Measurements from ENCODE around the gene SPTAN1. TPM values are rescaled to one million over a fixed set of nuclear protein-coding genes. Genes with fewer than 3 reads are reported as not detected.
A peak's percentile ranks its signal among the peaks of the same experiment; 100 is the strongest.
"Not testable (repeated sequence)": the region's sequence is repeated elsewhere in the genome, so short reads cannot be mapped to it uniquely, and the experiment has no call there.

The SPTAN1 gene
- polyA plus RNA-seq (2012; ENCODE audit: insufficient read depth, insufficient read length), result 191 TPM

DNA sequence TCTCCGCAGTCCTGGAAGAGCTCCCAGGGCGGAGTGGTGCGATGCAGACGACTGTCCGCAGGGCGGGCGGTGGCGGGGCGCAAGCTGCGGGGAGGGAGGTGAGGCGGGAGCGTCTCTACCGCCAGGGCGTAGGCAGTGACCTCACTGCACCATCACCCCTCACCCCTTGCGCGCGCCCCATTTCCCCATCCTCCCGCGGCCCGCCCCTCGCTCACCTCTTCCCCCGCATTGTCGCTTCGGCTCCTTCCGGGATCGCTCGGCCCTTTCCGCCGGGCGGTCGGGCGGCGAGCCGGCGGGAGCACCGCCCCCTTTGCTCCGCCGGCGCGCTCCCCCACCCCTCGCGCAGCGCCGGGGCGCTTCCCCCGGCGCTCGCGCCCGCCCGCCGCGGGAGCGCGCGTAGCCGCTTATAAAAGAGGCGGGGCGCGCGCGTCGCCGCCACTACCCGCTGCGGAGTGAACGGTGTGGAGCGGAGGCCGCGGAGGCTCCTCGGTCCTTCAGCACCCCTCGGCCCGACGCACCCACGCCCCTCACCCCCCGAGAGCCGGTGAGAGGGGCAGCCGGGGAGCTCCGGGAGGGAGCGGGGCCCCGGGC lies at the start of gene SPTAN1:
TSS of gene SPTAN1 (plus strand) at position 435 of the 591 bp plus-strand sequence. CDS start 14,154 bp downstream, outside the sequence.
- DNase-seq (ENCODE audit: low read depth, low spot score), result peak; percentile 85
- H3K4me3 ChIP-seq (ENCODE audit: low read length), result peak within 1 kb of the TSS; percentile 81

GRCh38 chr9:128503415-128503825 lies 49.0 kb upstream of the SPTAN1 start:
- not testable (repeated sequence) for H3K4me3 ChIP-seq (ENCODE audit: low read length); DNase-seq (ENCODE audit: low read depth, low spot score)

DNA sequence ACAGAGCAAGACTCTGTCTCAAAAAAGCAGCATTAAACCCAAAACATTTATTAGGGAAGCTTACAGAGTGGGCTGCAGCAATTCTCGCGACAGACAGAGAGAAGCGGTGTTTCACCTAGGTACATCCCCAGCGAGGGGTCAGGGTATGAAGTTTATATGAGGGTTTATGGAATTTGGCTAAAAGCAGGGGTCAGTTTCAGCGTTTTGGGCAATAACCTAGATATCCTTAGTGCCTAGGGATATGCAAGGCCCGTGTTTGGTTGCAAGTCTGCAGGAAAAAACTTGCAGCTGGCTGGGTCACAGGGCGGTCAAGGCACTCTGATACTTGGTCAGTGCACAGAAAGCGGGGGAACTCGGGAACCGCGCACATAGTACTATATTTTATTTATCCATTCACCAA lies 48.5 kb upstream of the SPTAN1 start:
- no peak for DNase-seq (ENCODE audit: low read depth, low spot score)
- peak overlapping the region; percentile 99 for H3K4me3 ChIP-seq (ENCODE audit: low read length)

DNA sequence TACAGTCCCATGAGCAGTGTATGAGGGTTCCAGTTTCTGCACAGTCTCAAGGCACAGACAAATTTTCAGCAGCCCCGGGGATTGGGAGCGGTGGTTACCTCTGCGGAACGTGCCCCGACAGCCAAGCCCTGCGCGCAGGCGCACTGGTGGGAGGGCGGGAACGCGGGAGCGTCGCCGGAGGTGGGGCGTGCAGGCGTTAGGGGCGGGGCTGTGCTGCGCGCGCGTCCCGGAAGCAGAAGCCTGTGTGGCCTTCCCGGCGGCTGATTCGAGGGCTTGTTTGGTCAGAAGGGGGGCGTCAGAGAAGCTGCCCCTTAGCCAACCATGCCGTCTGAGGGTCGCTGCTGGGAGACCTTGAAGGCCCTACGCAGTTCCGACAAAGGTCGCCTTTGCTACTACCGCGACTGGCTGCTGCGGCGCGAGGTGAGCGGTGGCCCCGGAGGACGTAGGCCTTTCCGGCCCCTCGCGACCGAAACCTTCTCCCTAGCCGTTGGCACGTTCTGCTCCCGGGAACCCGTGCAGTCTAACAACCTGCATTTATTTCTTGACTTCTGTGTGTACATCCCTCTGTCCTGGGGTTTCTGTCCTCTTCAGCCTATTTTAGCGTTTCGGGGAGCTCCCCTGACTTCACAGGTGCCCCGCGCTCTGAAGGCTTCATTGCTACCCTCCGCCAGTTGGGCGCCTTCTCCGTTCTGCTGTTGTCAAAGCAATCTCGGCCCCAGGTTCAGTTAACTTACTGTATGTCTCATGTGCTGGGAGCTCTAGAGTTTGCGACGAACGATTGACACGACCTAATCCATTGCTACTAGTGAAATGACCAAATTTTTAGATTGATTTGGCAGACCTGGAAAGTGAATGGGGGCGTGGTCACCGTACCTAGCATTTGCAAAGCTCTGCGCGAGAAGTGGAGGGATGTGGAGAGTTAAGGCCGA lies 47.6 kb upstream of the SPTAN1 start, which contains the start of gene GLE1:
TSS of gene GLE1 (plus strand) at position 235 of the 929 bp plus-strand sequence. CDS start at position 322, 87 bp downstream.
- DNase-seq (ENCODE audit: low read depth, low spot score), result peak; percentile 86
- peak within 1 kb of the TSS; percentile 99 for H3K4me3 ChIP-seq (ENCODE audit: low read length)

DNA sequence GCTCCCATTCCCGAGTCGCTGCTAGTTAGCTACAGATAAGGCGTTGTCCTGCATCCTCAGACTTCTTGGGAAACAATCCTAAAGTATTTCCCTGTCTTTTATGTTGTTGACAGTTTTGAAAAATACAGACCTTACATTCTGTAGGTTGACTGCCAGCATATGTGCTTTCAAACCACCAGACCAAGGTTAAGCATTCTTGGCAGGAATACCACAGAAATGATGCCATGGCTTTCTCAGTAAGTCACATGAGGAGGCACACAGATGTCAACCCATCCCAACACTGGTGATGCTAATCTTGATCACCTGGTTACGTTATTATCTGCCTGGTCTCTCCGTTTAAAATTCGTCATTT lies 47.0 kb upstream of the SPTAN1 start:
- DNase-seq (ENCODE audit: low read depth, low spot score), result no peak
- H3K4me3 ChIP-seq (ENCODE audit: low read length), result peak overlapping the region; percentile 99

- not testable (repeated sequence) for DNase-seq (ENCODE audit: low read depth, low spot score); H3K4me3 ChIP-seq (ENCODE audit: low read length)
Observed at GRCh38 chr9:128505906-128506305, 46.5 kb upstream of the SPTAN1 start.

DNA sequence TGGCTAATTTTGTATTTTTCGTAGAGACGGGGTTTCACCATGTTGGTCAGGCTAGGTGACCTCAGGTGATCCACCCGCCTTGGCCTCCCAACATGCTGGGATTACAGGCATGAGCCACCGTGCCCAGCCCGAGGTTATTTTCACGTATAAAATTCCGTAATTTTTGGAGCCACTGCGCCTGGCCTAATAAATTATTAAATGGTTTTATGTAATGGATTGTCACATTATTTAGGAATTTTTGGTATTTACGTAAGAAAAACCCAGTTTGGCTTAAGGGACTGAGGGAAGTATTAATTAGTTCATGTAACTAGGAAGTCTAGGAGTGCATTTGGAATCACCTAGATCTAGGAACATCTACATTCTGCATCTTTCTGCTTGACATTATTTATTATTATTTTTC lies 39.6 kb upstream of the SPTAN1 start:
- no peak overlapping the region for H3K4me3 ChIP-seq (ENCODE audit: low read length)
- DNase-seq (ENCODE audit: low read depth, low spot score), result no peak

- H3K4me3 ChIP-seq (ENCODE audit: low read length), result no peak overlapping the region
- no peak for DNase-seq (ENCODE audit: low read depth, low spot score)
Observed at GRCh38 chr9:128521956-128522355, 30.4 kb upstream of the SPTAN1 start.

DNA sequence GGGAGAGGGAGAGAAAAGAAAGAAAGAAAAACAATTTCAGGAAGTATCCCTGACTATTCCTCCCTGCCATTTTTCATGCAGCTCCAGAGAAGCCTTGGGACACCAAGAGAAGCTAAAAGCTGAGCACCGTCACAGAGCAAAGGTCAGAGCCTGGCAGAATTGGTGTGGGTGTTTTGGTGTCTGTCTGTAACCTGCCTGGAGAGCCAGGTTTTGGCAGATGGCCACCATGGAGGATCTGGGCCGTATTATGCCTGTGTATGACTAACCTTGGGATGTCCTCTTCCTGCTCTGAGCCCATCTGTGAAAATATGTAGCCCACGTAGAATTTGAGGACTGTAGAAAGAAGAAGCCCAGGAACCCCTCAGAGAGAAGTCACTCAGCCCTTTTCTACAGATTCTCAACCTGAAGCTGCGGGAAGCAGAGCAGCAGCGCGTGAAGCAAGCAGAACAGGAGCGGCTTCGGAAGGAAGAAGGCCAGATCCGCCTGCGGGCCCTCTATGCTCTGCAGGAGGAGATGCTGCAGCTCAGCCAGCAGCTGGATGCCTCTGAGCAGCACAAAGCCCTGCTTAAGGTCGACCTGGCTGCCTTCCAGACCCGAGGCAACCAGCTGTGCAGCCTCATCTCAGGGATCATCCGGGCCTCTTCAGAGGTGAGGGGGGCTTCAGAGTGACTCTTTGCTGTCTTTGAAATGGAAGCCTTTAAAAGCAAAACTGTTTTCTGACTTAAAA lies 29.0 kb upstream of the SPTAN1 start:
- H3K4me3 ChIP-seq (ENCODE audit: low read length), result no peak overlapping the region
- peak; percentile 85 for DNase-seq (ENCODE audit: low read depth, low spot score)

GRCh38 chr9:128526720-128527119 lies 25.7 kb upstream of the SPTAN1 start:
- DNase-seq (ENCODE audit: low read depth, low spot score), result no peak
- H3K4me3 ChIP-seq (ENCODE audit: low read length), result no peak overlapping the region

DNA sequence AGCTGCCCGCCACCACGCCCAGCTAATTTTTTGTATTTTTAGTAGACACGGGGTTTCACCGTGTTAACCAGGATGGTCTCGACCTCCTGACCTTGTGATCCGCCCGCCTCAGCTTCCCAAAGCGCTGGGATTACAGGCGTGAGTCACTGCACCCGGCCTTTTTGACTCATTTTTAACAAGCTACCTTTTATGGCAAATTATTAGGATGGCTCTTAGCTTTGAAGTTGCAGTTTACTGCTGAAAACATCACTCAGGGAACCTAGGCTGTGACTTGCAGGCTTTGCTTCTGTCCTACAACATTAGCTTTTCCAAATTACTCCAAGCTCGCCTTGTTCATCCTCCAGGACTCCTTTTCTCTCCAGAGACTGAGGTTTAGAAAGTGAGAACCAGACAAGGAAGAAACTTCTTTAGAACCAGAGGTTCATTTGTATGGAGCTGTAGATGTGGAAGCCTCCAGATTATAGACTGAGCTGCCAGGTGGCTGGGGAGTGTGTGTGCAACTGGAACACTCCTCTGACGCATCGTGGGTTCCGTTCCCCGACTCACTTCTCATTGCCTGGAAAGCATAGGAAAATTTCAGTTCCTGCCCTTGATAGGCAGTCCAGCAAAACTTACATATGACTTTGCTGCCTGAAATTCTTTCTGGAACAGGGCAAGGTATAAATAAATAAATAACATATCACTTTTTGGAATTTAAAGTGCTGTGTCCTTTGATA lies 23.8 kb upstream of the SPTAN1 start:
- no peak overlapping the region for H3K4me3 ChIP-seq (ENCODE audit: low read length)
- no peak for DNase-seq (ENCODE audit: low read depth, low spot score)

DNA sequence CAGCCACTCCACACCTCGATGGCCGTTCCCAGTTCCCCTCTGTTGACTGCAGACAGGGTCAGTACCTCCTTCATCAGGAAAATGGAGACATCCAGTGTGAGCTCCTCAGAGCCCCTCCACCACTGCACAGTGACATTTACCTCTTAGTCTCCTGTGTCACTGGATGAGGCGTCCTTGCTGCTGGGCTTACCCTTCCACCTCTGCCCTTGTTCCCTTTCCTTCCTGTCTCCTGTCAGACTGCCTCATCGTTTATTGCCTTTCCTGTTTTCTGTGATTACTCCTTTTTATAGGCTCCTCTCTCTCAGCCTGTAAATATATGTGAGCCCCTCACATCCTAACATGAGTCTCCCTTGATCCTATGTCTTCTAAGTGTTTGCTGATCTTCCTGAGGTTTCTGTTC lies 23.2 kb upstream of the SPTAN1 start:
- no peak overlapping the region for H3K4me3 ChIP-seq (ENCODE audit: low read length)
- DNase-seq (ENCODE audit: low read depth, low spot score), result no peak

- no peak overlapping the region for H3K4me3 ChIP-seq (ENCODE audit: low read length)
- DNase-seq (ENCODE audit: low read depth, low spot score), result no peak
Observed at GRCh38 chr9:128532581-128532980, 19.8 kb upstream of the SPTAN1 start.

- H3K4me3 ChIP-seq (ENCODE audit: low read length), result no peak overlapping the region
- DNase-seq (ENCODE audit: low read depth, low spot score), result no peak
Observed at GRCh38 chr9:128540634-128541360, 11.6 kb upstream of the SPTAN1 start.

DNA sequence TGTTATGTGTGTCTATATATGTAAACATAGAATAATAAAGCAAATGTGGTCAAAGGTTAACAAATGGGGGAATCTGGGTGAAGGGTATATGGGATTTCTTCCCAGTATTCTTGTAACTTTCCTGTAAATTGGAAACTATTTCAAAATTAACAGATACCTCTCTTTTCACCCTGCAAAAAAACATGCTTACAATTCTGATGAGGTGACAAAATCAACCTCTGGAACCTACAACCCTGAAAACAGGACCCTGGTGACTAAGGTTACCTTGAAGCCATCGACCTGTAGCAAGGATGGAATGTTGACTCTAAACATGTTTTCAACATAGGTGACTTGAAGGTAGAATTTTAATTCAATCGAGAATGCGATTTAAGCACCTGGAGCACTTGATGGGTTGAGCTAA lies 5.9 kb upstream of the SPTAN1 start:
- H3K4me3 ChIP-seq (ENCODE audit: low read length), result no peak overlapping the region
- no peak for DNase-seq (ENCODE audit: low read depth, low spot score)

DNA sequence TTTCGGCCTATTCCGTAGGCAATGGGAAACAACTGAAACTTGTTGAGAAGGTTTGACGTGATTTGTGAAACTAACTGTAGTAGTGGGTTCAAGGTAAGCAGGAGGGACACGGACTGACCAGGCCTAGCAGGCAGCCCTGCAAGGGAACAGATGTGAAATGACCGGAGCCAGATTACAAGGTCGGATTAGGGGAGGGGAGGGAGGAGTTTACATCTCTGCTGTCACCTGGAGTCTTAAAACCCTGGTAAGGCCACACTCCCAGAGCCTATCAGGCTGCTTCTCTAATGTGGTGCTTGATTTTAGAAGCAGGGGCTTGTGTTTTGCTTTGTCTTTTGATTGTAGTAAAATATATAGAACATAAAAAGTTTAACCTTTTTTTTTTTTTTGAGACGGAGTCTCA lies 3.5 kb upstream of the SPTAN1 start:
- no peak overlapping the region for H3K4me3 ChIP-seq (ENCODE audit: low read length)
- DNase-seq (ENCODE audit: low read depth, low spot score), result no peak

GRCh38 chr9:128550226-128550625 lies 2.2 kb upstream of the SPTAN1 start:
- DNase-seq (ENCODE audit: low read depth, low spot score), result no peak
- H3K4me3 ChIP-seq (ENCODE audit: low read length), result no peak overlapping the region
